GM20431 (cell line): ENCODE results near the gene HOXA11.

Experiments used
- in situ Hi-C: fragments of 300-500 bp; cut with MseI, MboI; formaldehyde crosslinking; loops from one replicate; pipeline ENCODE4 v1.15.0; 2020; ENCODE audit warnings: low sequenced_read_pairs; ENCODE audit not compliant: unreplicated experiment

Gene HOXA11

GRCh38 chr7:27143950-27144780 is 40.9 kb downstream of the HOXA11 start:
- in situ Hi-C loops, result no loop called here

DNA sequence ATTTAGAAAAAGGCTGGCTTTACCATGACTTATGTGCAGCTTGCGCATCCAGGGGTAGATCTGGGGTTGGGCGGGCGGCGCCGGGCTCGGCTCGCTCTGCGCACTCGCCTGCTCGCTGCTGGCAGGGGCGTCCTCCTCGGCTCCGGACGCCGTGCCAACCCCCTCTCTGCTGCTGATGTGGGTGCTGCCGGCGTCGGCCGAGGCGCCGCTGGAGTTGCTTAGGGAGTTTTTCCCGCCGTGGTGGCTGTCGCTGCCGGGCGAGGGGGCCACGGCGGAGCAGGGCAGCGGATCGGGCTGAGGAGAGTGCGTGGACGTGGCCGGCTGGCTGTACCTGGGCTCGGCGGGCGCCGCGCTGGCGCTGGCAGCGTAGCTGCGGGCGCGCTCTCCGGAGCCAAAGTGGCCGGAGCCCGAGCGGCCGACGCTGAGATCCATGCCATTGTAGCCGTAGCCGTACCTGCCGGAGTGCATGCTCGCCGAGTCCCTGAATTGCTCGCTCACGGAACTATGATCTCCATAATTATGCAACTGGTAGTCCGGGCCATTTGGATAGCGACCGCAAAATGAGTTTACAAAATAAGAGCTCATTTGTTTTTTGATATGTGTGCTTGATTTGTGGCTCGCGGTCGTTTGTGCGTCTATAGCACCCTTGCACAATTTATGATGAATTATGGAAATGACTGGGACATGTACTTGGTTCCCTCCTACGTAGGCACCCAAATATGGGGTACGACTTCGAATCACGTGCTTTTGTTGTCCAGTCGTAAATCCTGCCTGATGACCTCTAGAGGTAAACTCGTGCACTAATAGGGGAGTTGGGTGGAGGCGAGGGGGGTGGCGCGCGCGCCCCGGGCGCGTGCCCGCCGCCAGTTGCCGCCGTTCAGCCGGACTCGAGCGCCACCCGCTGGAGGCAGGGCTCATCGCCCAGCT is 41.7 kb downstream of the HOXA11 start, which contains the start of gene HOXA5:
TSS of gene HOXA5 (minus strand) at position 659 of the 927 bp plus-strand sequence. CDS start at position 585, 74 bp downstream.
- in situ Hi-C loops, result no loop called here

DNA sequence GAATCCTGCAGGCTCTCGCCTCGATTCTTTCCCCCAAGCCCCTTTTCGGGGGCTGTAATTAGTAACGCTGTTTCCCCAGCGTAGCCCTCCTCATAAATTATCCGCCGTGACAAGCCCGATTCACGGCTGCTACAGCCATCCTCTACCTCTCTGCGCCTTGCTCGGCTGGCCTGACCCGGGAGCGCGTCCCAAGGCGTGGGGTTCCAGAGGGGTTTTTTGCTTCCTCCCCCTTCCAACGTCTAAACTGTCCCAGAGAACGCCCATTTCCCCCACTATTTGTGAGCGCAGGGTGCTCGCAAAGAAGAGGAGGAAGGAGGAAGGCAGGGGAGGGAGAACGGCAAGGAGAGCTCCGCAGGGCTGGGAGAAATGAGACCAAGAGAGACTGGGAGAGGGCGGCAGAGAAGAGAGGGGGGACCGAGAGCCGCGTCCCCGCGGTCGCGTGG is 42.4 kb downstream of the HOXA11 start:
- in situ Hi-C loops, result no loop called here

- in situ Hi-C loops, result no loop called here
These were observed 43.0 kb downstream of the HOXA11 start for GRCh38 chr7:27141923-27142579.

GRCh38 chr7:27141137-27141922 is 43.7 kb downstream of the HOXA11 start:
- in situ Hi-C loops, result no loop called here

GRCh38 chr7:27140126-27140857 is 44.7 kb downstream of the HOXA11 start:
- in situ Hi-C loops, result no loop called here

DNA sequence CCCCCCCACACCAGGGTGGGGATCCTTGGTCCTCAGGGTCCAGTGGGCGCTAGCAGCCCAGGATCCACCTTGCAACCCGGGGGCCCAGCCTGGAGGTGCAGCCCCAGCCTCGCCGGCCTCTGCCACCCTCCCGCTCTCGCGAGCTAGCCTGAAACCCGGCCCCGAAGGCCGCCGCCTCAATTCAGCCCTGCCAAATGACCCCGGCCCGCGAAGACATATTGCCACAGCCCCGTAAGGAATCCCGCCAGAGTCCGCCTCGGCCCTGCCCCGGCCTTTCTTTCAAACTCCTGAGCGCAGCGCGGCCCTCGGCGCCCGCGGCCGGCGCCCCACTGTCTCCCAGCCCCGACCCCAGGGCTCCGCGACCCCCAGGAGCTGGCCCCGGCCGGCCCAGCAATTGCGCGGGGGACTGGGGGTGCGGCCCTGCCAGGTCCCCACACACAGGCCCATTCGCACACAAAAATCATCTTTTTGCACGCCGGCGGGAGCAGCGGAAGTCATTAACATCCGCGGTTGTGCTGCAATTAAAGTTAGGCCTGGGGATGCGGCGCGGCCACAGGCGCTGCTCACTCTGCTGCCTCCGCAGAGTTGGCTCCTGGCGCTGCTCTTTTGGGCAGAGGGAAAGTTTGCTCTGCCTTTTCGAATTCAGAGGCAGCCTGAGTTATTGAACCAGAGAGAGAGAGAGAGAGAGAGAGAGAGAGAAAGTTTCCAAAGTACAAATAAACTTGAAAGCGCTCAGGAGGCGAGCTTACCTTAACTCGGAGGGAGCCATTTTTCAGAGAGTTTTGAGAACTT is 45.5 kb downstream of the HOXA11 start:
- in situ Hi-C loops, result no loop called here

- in situ Hi-C loops, result no loop called here
These were observed 46.1 kb downstream of the HOXA11 start for GRCh38 chr7:27138985-27139333.

DNA sequence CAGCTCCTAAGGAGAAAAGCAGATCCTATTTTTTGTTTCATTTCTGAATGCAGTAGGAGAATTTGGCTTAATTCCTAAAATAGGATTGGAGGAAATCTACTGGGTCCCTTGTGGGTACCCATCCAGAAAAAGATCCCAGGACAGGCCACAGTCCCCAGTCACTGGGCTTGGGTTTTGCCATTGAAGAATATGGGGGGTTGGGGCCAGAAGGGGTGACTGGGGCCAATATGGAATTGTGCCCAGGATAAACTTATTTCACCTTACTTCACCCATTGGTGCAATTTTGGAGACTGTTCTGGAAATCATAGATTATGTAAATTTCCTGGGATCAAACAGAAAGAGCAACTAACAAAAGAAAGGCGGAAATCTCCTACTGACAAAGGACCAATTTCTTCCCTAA is 46.6 kb downstream of the HOXA11 start:
- in situ Hi-C loops, result no loop called here

- in situ Hi-C loops, result no loop called here
These were observed 47.3 kb downstream of the HOXA11 start for GRCh38 chr7:27137640-27138315.

GRCh38 chr7:27134392-27134791 is 50.6 kb downstream of the HOXA11 start:
- in situ Hi-C loops, result no loop called here

DNA sequence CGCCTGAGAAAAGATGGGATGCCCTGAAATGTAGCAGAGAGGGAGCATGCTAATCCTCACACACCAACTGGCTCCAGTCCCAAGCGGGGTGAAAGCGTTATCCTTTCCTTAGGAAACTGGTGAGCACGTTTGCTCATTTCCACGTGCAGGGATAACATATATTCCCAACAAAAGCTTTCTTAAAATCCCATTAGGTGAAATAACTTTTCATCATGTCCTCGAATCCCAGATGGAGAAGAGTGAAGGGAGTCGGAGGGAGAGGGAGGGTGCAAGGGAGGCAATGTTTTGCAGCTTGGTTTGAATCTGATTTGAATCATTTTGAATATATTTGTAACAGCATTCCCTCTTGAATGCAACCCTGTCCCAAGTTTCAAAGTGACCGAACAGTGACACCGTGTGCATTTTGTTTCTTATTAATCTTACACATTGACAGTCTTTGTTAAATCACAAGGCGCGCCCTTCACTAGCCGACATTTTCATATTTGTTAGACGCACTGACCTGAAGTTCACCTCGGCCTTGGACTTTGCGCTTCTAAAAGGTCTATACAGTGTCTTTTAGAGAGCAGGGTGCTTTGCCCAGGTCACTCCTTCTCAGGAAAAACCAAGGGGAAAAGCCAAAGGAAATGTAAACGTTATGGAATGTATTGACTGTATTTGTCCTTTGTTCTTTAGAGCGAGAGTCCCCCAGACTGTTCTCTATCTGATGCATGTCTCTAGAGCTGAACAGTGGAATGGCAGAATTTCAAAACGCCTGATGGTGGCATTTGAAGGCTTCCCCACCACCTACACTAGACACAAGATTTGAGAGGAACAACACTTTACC is 51.4 kb downstream of the HOXA11 start:
- in situ Hi-C loops, result no loop called here

DNA sequence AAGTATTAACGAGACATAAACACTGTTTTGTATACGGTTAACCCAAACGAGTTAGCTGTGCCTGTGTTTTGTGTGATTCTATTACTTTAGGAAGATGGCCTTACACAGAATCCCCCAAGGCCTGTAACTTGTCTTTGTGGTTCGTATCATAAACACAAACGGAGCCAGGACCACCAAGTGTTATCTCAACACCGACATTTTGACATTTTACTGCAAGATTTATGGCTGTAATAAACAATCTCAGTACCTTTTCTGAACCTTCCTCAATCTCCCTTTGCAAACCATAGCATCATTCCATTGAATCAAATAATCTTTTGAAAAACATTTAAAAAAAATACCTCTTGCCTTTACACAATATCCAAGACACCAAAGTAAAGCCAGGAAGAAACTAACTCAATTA is 52.1 kb downstream of the HOXA11 start:
- in situ Hi-C loops, result no loop called here

DNA sequence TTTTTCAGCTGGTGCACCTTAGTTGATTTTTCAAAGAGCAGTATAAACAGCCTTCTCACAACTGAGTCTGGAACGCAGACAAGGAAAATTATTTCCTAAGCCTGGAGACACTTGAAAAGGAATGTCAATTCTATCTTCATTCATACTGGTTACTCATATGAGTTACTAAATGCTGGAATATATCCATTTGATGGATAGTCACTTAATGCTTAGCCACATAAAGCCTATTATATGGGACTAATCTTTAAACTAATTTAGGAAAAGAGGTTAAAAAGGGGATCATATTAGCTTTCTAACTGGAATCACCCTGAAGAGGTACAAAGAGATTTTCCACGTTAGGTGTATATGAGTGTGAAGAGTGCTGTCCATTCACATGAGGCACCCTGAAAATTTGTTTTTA is 52.8 kb downstream of the HOXA11 start:
- in situ Hi-C loops, result no loop called here

- in situ Hi-C loops, result no loop called here
These were observed 53.6 kb downstream of the HOXA11 start for GRCh38 chr7:27131390-27131819.
